Stimulated activated CD4-positive, alpha-beta T cell treated with anti-CD3 and anti-CD28 coated beads, Interleukin-2, amount 100 ng/mL, for 24 hours (primary cell): Measurements from ENCODE around the gene CEP44.
"Not testable (repeated sequence)": the region's sequence is repeated elsewhere in the genome, so short reads cannot be mapped to it uniquely, and the experiment has no call there.

ENCODE experiments used
- DNase-seq, 2 donors: peaks; one replicate each; pipeline ENCODE4 v3.0.0-alpha.2; 2020

CEP44 gene

GRCh38 chr4:174283507-174284471 lies at the start of gene CEP44, which contains the start of gene FBXO8:
TSS of gene CEP44 (plus strand) at chr4:174283911. CDS start at chr4:174299122, 15,211 bp downstream.
TSS of gene FBXO8 (minus strand) at chr4:174283667. CDS start at chr4:174263092, 20,575 bp downstream.
- peak; percentile 64 to 69 for DNase-seq

- no peak for DNase-seq
Observed at GRCh38 chr4:174236359-174236758, 47.4 kb upstream of the CEP44 start.

- DNase-seq: no peak
Observed at GRCh38 chr4:174241162-174241561, 42.5 kb upstream of the CEP44 start.

- DNase-seq: no peak
Observed at GRCh38 chr4:174244441-174244840, 39.3 kb upstream of the CEP44 start.

- no peak for DNase-seq
Observed at GRCh38 chr4:174245714-174246113, 38.0 kb upstream of the CEP44 start.

- no peak for DNase-seq
Observed at GRCh38 chr4:174248407-174248806, 35.3 kb upstream of the CEP44 start.

- DNase-seq: no peak
Observed at GRCh38 chr4:174252412-174252811, 31.3 kb upstream of the CEP44 start.

GRCh38 chr4:174254613-174255012 lies 29.1 kb upstream of the CEP44 start:
- no peak for DNase-seq

GRCh38 chr4:174255374-174255773 lies 28.3 kb upstream of the CEP44 start:
- no peak for DNase-seq

- DNase-seq: no peak
Observed at GRCh38 chr4:174255786-174256185, 27.9 kb upstream of the CEP44 start.

- no peak for DNase-seq
Observed at GRCh38 chr4:174256277-174256713, 27.4 kb upstream of the CEP44 start.

- DNase-seq: no peak
Observed at GRCh38 chr4:174259580-174259979, 24.1 kb upstream of the CEP44 start.

GRCh38 chr4:174260099-174260498 lies 23.6 kb upstream of the CEP44 start:
- DNase-seq: no peak

- DNase-seq: not testable (repeated sequence)
Observed at GRCh38 chr4:174261432-174261831, 22.3 kb upstream of the CEP44 start.

GRCh38 chr4:174262624-174263444 lies 20.9 kb upstream of the CEP44 start:
- no peak for DNase-seq

- DNase-seq: no peak
Observed at GRCh38 chr4:174263445-174263736, 20.3 kb upstream of the CEP44 start.

GRCh38 chr4:174265916-174266315 lies 17.8 kb upstream of the CEP44 start:
- DNase-seq: no peak

- no peak for DNase-seq
Observed at GRCh38 chr4:174266416-174266815, 17.3 kb upstream of the CEP44 start.

GRCh38 chr4:174273930-174274329 lies 9.8 kb upstream of the CEP44 start:
- DNase-seq: no peak

GRCh38 chr4:174274436-174274835 lies 9.3 kb upstream of the CEP44 start:
- DNase-seq: no peak

- DNase-seq: no peak
Observed at GRCh38 chr4:174275101-174275500, 8.6 kb upstream of the CEP44 start.

GRCh38 chr4:174277433-174277832 lies 6.3 kb upstream of the CEP44 start:
- no peak for DNase-seq

GRCh38 chr4:174278467-174278866 lies 5.2 kb upstream of the CEP44 start:
- no peak for DNase-seq
